ENCODE results near the gene RASD1.

GRCh38 chr17:17484451-17484899, 11.7 kb downstream of the RASD1 start:
- TF ChIP-seq CTCF (IDR thresholded peaks at IDR 0.05), result no peak
- no peak for TF ChIP-seq POLR2A (IDR thresholded peaks at IDR 0.05)
